Measurements from ENCODE around the gene RABGAP1L.
"Not testable (repeated sequence)": the region's sequence is repeated elsewhere in the genome, so short reads cannot be mapped to it uniquely, and the experiment has no call there.

- TF ChIP-seq CTCF (IDR thresholded peaks at IDR 0.05; ENCODE audit: low read depth, low read length, missing input control); YY1 (IDR thresholded peaks at IDR 0.05); ZBTB33 (IDR thresholded peaks at IDR 0.05); MAX (IDR thresholded peaks at IDR 0.05); GABPA (IDR thresholded peaks at IDR 0.05 in 1 of 2, conservative IDR thresholded peaks at IDR 0.05 in 1 of 2); REST (IDR thresholded peaks at IDR 0.05); FOXA1 (IDR thresholded peaks at IDR 0.05); EGR1 (IDR thresholded peaks at IDR 0.05; ENCODE audit: low read depth in 2 of 2); RAD21 (IDR thresholded peaks at IDR 0.05); SP1 (IDR thresholded peaks at IDR 0.05); RXRA (IDR thresholded peaks at IDR 0.05); TAF1 (conservative IDR thresholded peaks at IDR 0.05); JUND (IDR thresholded peaks at IDR 0.05): not testable (repeated sequence)
Observed at GRCh38 chr1:174693539-174693938, 534.2 kb downstream of the RABGAP1L start.

Data from liver (tissue), 3 donors.